Stimulated activated CD8-positive, alpha-beta memory T cell treated with anti-CD3 and anti-CD28 coated beads, Interleukin-4, amount 100 ng/mL, for 24 hours (primary cell): ENCODE data around the gene C1QTNF6.
"Not testable (repeated sequence)": the region's sequence is repeated elsewhere in the genome, so short reads cannot be mapped to it uniquely, and the experiment has no call there.

Experiments
- DNase-seq: peaks from one replicate; pipeline ENCODE4 v3.0.0-alpha.2; 2020; ENCODE audit warnings: low read depth

C1QTNF6 gene

DNA sequence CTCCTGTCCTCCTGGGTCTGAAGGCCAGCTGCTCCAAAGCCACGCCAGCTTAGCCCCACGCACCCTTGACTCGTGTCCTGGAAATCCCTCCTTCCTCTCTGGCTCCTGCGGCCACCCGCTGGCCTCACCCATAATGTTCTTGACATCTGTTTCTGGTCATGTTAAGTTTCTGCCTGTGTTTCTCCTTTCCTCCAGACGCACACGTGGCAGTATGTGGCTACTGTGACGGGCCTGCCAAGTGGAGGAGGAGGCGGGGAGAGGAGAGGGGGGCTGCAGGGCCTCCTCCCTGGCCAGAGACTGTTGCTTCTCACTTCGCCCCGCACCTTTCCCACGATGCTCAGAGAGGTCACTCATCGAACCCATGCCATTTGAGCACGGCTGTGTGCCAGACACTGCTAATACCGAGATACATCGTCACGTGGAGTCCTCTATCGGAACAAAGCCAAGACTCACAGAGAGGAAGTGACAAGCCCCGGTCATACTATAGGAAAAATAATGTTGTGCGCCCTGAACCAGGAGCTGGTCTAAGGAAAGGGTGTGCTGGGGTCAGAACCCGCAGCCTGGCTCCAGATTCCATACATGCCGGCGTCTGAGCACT, 11.5 kb downstream of the C1QTNF6 start:
- DNase-seq = no peak

DNA sequence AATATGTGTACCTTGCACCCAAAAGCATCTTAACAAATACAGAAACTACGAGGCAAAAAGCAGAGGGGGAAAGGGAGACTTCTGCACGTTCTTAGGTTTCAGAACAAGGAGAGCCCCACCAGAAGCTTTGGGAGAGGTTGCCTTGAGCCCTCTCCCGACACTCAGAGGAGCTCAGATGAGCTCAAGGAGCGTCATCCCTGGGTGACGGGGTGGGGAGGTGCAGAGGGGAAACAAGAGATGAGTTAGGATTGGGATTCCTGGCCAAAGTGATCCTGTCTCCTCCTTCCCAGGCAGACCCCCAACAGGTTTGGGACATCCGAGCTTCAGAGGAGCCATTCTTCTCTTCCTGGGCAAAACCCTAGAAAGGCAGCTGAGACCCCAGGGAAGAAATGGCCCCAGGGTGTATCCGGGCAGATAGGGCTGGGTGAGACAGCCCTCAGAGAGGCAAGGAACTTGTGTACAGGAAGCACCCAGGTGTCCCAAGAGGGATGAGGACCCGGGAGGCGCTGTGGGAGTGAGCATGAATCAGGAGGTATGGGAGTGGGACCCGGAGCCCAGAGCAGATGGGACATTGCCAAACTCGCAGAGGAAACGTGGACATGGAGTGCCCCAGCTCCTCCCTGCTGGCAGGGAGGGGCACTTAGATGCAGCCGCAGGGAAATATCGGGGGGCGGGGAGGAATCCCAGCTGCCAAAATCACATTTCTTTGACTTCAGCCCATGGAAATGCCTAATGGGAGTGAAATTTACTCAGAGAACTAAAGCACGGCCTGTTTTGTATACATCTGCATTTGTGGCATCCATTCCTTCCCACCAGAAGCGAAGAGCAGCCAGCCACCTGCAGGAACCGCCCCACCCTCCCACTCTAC, 12.4 kb downstream of the C1QTNF6 start:
- DNase-seq = no peak

DNA sequence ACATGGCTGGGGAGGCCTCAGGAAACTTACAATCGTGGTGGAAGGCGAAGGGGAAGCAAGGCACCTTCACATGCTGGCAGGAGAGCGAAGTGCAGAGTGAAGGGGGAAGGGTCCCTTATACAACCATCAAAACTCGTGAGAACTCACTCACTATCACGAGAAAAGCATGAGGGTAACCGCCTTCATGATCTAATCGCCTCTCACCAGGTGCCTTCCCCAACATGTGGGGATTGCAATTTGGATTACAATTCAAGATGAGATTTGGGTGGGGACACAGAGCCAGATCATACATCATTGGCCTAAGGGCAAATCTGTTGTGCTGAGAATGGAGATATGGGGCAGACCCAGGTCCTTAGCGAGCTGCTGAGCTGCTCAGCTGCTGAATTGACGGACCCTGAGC, 13.1 kb downstream of the C1QTNF6 start:
- DNase-seq = no peak

DNA sequence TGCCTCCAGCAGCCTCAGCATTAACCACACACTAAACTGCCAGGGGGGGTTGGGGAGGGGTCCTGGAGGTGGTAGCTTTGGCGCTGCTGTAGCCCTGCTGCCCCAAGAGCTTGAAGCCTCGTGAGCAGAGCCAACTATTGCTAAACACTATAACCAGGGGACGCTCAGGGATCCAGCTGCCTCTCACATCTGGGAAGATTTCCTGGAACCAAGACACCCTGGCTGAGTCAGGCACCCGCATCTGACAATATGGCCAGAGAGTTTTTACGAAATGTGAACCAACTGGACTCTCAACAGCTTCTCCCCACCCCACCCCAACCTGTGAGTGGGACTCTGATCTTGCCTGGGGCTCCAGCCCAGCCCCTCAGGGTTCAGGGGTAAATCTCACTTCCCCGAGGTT, 14.3 kb downstream of the C1QTNF6 start:
- no peak for DNase-seq

DNA sequence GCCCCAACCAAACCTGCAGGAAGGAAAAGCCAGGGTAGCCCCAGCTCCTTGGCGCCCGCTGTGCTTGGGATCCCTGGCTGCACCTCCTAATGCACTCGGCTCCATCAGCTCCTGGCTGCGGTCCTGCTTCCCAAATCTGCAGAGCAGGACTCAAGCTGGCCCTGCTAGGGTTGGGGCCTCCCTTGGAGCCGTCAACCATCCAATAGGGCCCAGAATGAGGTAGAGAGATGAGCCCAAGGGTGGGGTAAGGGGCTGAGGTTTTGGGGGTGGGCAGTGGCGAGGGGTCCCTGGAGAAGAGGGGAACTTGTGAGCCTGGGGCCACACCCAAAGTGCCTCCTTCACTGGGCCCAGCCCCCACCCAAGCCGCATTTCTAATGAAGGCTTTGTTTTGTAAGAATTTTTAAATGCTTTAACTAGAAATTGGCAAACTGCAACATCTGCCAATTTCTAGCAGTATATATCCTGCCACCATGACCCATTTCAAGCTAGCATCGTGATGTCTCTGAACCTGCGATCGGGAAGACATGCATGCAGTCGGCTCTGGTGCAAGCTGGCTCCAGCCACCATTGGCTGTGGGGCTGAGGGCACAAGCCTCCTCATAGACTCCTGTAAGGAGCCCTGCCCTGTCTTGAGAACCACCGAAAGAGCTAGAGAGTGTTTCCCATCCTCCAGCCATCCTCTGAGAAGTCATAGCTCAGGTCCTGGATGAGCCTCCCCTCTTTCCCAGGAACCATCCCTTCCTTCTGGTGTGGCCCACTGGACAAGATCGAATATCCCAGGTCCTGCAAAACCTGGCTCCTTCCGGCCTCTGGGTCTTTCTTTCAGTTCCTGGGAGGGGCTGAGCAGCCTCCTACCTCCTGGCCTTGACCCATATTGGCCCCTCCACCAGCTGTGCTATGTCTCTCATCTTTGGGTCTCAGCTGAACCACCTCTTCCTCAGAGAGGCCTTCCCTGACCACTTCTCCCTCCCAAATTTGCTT, 15.5 kb downstream of the C1QTNF6 start:
- DNase-seq = no peak

DNA sequence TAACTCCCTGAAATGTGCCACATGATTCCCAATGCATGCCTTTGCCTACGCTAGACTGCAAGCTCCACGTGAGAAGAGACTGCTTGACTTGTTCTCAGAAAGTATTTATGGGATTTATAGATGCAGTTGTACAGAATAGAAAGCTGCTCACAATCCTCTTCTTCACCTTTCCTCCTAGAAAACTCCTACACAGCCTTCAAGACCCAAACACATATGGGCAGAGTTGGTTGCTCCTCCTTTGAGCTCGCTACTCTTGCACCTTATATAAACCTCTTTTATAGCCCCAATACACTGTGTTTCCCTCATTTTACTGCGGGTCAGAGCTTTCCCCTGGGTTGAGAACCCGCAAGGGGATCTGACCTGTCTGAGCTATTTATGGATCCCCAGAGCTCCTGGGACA, 16.4 kb downstream of the C1QTNF6 start:
- no peak for DNase-seq

DNA sequence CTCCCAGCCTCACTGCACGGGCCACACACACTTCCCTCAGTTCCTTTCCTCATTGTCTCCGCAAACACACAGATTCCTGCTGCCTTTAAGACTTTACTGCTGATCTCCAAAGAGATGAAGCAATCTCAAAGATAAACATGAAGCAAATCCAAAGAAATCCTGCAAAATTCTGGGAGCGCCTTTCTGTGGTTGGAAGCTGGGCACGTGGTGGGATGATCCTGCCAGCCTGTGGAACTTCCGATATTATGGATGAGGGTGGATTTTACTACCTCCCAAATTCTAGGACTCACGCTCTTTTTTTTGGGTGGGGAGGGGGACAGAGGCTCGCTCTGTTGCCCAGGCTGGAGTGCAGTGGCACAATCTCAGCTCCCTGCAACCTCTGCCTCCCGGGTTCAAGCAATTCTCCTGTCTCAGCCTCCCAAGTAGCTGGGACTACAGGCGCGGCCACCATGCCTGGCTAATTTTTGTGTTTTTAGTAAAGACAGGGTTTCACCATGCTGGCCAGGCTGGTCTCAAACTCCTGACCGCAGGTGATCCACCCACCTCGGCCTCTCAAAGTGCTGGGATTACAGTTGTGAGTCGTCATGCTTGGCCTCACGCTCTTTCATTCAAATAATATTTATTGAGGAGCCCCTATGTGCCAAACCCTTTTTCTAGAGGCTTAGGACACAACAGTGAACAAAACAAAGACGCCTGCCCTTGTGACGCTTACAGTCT, 17.2 kb downstream of the C1QTNF6 start:
- DNase-seq = not testable (repeated sequence)

DNA sequence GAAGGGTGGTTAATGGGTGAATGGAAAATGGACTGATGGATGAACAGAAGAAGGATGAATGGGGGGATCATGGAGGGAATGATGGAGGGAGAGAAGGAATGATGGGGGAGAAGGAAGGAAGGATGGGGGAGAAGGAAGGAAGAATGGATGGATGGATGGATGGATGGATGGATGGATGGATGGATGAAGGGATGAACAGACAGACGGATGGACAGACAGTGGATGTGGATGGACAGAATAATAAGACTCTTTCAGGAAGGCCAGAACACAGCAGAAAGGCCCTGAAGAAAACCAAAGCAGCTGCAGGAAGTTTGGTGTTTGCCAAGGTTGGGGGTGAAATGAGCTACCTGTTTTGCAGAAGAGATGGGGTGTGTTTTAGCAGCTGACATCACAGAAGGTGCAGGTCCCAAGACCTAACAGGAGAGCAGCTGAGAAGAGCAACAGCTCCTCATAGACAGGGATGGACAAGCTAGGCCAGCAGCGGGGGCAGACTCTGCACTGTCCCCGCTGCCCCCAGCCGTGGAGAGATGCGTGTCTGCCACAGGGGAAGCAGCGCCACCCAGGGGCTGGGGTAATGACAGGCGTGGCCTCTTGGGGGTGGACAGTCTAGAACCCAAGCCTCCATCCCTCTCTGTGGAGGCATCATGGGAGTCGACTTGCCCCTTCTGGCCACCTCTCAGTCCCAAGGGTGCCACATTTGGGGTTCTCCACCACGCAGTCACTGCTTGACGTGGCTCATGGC, 17.9 kb downstream of the C1QTNF6 start:
- DNase-seq = no peak

DNA sequence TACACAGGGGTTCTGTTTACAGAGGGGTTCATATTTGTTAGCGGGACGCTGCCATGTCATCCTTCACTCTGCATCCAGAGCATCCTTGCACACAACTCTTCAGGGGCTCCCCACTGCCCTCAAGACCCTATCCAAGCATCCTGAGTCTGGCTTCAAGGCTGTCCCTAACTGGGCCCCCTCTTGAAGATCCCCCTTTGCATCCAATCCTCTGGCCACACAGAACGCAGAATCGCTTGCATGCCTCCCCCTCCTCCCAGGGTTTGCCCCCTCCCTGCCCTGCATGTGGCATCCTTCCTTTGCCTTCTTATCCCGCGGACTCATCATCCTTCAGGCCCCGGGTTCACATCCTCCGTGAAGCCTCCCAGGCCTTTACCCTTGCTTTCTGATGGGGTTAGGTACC, 18.6 kb downstream of the C1QTNF6 start:
- DNase-seq = no peak

DNA sequence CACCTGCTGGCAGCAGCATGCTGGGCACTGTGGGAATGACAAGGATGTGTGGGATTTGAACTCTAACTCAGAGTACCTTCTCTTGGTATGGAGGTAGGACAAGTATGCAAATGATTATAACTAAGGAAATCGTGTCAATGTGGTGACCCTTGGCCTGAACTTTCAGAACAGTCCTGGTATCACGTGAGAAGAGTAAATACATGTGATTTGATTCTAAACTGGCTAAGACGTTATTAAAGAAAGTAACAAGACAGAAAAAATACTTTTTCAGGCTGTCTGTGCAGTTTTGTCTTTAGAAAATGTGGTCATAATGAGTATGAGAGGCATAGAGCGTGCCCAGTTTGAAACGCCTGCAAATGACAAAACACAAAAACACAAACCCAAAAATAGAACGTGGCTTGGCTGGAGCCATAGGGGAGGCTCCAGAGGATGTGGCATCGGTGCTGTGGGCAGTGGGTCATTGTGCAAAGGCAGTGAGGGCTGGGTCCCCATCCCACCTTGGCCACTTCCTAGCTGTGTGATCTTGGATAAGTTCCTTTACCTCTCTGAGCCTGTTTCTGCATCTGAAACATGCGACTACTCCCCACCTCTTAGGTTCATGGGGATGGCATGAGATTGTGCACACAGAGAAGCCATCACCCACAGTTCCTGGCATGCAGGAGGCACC, 19.9 kb downstream of the C1QTNF6 start:
- DNase-seq = no peak

DNA sequence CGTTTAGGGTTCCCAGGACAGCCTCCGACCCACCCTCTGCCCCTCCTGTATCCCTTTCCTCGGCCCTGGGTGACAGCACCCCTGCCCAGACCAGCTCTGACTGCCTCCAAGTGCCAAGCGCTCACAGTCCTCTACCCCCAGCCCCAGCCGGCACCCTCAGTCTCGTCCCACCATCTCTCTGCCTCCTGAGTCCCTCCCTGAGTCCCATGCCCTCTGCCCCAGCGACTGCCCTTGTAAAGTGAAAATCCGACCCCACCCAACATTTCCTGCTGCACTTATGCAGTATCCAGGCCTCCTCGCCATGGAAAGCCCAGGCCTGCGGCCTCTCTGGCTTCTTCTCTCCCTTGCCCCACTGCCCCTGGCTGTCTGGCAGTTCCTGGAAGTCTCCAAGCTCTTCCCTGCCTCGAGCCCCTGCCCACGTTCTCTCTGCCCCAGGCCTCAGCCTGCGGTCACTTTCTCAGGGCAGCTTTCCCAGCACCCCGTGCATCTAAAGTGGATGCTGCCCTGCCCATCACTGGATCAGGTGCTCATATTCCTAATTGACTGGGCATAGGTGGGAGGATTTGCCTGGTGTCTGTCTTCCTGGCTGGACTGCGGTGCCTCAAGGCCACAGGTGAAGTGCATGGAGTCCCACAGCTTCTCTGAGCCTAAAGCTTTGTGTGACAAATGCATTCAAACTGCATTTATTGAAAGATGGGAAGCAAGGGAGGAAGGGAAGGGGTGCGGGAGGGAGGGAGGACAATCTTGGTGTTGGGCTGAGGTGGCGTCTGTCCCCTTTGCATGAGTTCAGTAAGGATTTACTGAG, 20.7 kb downstream of the C1QTNF6 start:
- no peak for DNase-seq

DNA sequence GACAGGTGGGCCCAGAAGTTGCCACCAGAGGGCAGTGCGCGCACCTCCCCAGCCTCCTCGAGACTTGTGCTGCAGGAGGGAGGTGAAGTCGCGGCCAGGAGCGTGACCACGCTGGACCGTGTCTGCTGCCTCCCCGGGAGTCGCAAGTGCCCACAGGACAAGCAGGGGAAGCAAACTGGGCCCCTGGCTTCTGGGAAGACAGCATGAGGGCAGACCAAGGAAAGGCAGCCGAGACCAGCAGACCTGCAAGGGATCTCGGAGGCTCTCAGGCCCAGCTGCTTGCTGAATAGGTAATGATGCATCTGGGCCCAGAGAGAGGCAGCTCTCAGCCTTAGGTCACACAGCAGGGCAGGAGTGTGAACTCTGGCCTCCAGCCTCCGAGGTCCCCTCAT, 21.4 kb downstream of the C1QTNF6 start:
- peak; percentile 72 for DNase-seq

DNA sequence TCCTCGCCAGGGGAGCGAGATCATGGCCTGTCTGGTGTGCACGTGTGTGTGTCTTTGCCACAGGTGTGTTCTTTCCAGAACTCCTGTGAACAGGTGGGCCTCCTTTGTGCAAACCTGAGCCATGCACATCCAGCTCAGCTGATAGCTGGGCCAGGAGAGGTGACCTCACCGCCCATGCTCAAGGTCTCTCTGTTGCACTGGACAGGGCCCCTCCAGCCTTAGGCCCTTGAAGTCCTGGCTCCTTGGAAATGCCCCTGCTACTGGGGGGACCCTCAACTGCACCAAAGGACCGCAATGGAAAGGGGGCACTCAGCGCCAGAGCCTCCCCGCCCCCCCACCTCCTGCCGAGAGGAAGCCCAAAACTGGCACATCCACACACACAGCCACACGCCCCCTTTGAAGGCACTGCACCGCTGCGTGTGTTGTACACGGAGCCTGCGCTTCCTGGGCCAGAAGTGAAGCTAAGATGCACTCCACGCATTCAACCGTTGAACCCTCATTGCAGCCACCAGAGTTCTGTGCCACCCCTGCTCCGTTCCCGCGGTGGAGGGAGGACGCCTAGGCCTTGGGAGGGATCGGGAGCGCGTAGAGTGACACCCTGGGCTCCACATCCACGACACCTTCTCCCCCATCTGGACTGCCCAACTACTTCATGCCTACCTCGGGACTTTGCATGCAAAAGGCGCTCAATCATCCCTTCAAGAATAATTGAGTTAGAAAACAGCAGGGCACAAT, 21.9 kb downstream of the C1QTNF6 start:
- DNase-seq = no peak

DNA sequence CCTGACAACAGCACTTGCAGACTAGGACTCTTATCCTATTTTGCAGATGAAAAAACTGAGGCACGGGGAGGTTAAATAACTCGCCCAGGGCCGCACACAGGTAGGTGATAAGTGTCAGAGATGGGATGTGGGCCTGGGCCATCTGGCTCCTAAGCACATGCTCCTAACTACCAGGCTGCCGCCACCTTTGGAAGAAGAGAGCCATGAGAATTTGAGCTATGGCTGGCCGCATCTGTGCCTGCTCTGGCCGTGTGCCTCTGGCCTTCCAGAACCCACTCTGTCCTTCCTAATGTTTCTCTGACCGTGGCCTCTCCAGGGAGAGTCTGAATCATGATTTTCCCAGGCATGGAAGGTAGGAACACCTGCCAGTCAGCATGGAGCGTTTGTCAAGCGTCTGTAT, 23.0 kb downstream of the C1QTNF6 start:
- no peak for DNase-seq

DNA sequence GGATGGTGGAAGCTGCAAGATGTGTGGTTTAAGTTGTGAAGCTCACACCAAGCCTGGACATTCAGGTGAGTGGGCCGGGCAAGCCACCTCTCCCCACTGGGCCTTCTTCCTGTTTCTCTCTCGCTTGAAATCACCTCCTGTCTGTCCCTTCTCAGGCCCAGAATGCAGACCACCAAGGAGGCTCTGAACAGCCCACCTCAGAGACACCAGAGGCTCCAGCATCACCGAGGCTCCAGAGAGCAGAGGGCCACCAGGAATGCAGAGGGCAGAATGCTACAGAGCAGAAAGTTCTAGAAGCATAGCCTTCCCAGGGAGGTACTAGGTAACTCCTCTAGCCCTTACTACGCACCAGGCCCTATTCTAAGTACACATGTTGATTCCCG, 23.6 kb downstream of the C1QTNF6 start:
- no peak for DNase-seq

DNA sequence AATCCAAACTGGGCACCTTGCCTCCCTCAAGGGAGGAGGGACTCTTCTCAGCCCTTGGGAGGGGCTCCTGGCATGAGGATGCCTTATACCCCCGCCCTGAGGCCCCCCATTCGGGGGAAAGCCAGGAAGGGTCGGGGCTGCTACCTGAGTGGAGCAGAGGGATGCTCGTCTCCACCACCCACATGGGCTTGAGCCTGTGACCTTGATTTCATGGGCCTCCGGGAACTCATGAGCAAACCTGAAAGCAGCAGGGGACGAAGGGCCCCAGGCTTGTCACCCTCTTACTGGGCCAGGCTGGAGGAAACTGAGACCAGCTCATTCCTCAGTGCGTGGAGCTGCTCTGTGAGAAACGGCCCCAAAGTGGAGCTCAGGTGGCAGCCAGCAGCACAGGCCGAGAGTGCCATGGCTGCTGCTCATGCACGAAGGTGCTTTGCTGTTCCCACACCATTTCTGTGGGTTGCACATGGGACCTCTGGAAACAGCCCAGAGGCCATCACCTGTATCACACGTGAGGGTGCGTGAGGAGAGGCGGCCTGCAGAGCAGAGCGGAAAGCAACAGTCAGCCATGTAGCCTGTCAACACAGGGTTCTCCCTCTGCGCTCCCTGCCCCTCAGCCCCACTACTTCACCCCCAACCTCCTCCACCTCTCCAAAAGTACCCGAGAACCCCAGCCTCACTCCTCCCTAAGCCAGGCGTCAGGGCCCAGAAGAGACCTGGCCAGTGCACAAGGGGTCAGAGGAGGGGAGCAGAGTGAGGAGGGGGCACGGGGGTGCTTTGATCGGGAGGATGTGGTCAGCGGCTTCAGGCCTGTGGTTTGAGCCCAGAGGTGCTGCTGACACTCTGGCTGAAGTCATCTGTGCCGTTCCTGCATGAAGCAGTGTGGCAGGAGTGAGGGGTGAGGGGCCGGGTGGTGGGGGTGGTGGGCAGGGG, 24.2 kb downstream of the C1QTNF6 start:
- DNase-seq = peak; percentile 54

DNA sequence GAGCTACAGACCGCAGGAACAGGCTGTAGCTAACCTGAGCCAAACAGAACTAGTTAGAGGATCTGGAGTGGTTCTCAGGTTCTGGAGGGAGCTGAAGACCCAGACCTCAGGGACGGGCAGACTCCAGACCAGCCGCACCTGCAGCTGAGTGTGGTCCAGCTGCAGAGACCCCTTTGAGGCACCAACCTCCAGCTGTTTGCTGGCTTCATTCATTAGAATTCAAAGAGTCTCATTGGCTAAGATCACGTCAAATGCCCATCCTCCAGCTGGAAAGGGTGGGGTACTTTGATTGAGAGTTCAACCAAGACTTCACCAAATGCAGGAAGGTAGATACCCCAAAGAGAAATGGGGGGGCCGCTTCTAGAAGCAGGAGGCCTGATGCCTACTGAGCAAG, 25.0 kb downstream of the C1QTNF6 start:
- no peak for DNase-seq
